IMR-90 (cell line): ENCODE results near the gene PRKD1.

ENCODE experiments used
- BHLHE40 ChIP-seq: fragments of 150-350 bp; IDR thresholded peaks from 2 replicates; pipeline ENCODE4 v1.6.1; 2016; ENCODE audit warnings: mild to moderate bottlenecking, low read depth, low read length
- CEBPB ChIP-seq: IDR thresholded peaks from 2 replicates; pipeline ENCODE4 v1.6.1; 2012; ENCODE audit warnings: low read depth, low read length, improper control_type of control experiment
- CTCF ChIP-seq: conservative IDR thresholded peaks from 2 replicates; pipeline ENCODE4 v1.5.1; 2012; ENCODE audit warnings: mild to moderate bottlenecking, low read depth, low read length, improper control_type of control experiment
- MAFK ChIP-seq: IDR thresholded peaks from 2 replicates; pipeline ENCODE4 v1.6.1; 2012; ENCODE audit warnings: low read depth, low read length, improper control_type of control experiment
- MAZ ChIP-seq: IDR thresholded peaks from 2 replicates; pipeline ENCODE4 v1.6.1; 2012; ENCODE audit warnings: low read depth, mild to moderate bottlenecking, low read length, improper control_type of control experiment, moderate library complexity, borderline replicate concordance
- MXI1 ChIP-seq: IDR thresholded peaks from 2 replicates; pipeline ENCODE4 v1.6.1; 2012; ENCODE audit warnings: low read depth, mild to moderate bottlenecking, low read length, moderate library complexity, borderline replicate concordance
- POLR2A ChIP-seq: IDR thresholded peaks from 2 replicates; pipeline ENCODE4 v1.6.1; 2012; ENCODE audit warnings: mild to moderate bottlenecking, low read depth, low read length
- RFX5 ChIP-seq: IDR thresholded peaks from 2 replicates; pipeline ENCODE4 v1.8.0; 2012; ENCODE audit warnings: low read depth, mild to moderate bottlenecking, low read length, moderate library complexity
- SMC3 ChIP-seq: fragments of 150-350 bp; IDR thresholded peaks from 2 replicates; pipeline ENCODE4 v1.6.1; 2016; ENCODE audit warnings: low read depth, mild to moderate bottlenecking, antibody characterized with exemption, low read length, moderate library complexity
- TF ChIP-seq, protein P1 (sequence below): fragments of 150-350 bp; IDR thresholded peaks from 2 replicates; pipeline ENCODE4 v1.6.1; 2016; ENCODE audit warnings: low read depth, mild to moderate bottlenecking, low read length, moderate library complexity, borderline replicate concordance
- TF ChIP-seq, protein P2 (sequence below): fragments of 150-350 bp; IDR thresholded peaks from 2 replicates; pipeline ENCODE4 v1.6.1; 2017; ENCODE audit warnings: mild to moderate bottlenecking, antibody characterized with exemption, low read length, low read depth

- no peak for TF ChIP-seq CTCF
- TF ChIP-seq SMC3 = no peak
- TF ChIP-seq POLR2A = no peak
- no peak for TF ChIP-seq CEBPB
- no peak for TF ChIP-seq MXI1
- no peak for TF ChIP-seq MAFK
- TF ChIP-seq, protein P1, sequence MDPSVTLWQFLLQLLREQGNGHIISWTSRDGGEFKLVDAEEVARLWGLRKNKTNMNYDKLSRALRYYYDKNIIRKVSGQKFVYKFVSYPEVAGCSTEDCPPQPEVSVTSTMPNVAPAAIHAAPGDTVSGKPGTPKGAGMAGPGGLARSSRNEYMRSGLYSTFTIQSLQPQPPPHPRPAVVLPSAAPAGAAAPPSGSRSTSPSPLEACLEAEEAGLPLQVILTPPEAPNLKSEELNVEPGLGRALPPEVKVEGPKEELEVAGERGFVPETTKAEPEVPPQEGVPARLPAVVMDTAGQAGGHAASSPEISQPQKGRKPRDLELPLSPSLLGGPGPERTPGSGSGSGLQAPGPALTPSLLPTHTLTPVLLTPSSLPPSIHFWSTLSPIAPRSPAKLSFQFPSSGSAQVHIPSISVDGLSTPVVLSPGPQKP = no peak
- TF ChIP-seq, protein P2, sequence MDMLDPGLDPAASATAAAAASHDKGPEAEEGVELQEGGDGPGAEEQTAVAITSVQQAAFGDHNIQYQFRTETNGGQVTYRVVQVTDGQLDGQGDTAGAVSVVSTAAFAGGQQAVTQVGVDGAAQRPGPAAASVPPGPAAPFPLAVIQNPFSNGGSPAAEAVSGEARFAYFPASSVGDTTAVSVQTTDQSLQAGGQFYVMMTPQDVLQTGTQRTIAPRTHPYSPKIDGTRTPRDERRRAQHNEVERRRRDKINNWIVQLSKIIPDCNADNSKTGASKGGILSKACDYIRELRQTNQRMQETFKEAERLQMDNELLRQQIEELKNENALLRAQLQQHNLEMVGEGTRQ = no peak
- TF ChIP-seq RFX5 = no peak
- no peak for TF ChIP-seq BHLHE40
- no peak for TF ChIP-seq MAZ
Observed at GRCh38 chr14:29587761-29588470, 339.7 kb downstream of the PRKD1 start.
